Measurements from ENCODE around the gene HAPLN3.

- TF ChIP-seq FOXA1 (IDR thresholded peaks at IDR 0.05) (no peak), TARDBP (IDR thresholded peaks at IDR 0.05) (no peak), PKNOX1 (IDR thresholded peaks at IDR 0.05) (no peak), SP1 (IDR thresholded peaks at IDR 0.05) (no peak), ARNT (IDR thresholded peaks at IDR 0.05) (no peak), ZNF384 (IDR thresholded peaks at IDR 0.05) (no peak), SUZ12 (IDR thresholded peaks at IDR 0.05) (no peak), LEF1 (IDR thresholded peaks at IDR 0.05; ENCODE audit: borderline replicate concordance) (no peak), FOXM1 (IDR thresholded peaks at IDR 0.05; ENCODE audit: borderline replicate concordance) (no peak), FOXK2 (IDR thresholded peaks at IDR 0.05) (no peak)
Observed at GRCh38 chr15:88845616-88846015, 49.7 kb downstream of the HAPLN3 start.
